Subcutaneous adipose tissue (tissue), 4 donors: ENCODE results near the gene GULP1. TPM values are rescaled to one million over a fixed set of nuclear protein-coding genes. Genes with fewer than 3 reads are reported as not detected.

Experiments used
- total RNA-seq, 4 donors: library from RNA; depleted of rRNA; stranded (reverse); fragments of >200 nt; gene quantifications; one replicate each; pipeline ENCODE4 v1.1.0, GENCODE V29; 2016
- TF ChIP-seq, protein P1 (sequence below): fragments of 450-650 bp; IDR thresholded peaks from one replicate; pipeline ENCODE4 v1.5.1; 2016; ENCODE audit warnings: low read depth, mild to moderate bottlenecking, control low read depth, antibody characterized with exemption, moderate library complexity

Gene GULP1
- total RNA-seq, 4 donors from 2014 or later, result 13.3 to 42.2 (median 30.3) TPM

DNA sequence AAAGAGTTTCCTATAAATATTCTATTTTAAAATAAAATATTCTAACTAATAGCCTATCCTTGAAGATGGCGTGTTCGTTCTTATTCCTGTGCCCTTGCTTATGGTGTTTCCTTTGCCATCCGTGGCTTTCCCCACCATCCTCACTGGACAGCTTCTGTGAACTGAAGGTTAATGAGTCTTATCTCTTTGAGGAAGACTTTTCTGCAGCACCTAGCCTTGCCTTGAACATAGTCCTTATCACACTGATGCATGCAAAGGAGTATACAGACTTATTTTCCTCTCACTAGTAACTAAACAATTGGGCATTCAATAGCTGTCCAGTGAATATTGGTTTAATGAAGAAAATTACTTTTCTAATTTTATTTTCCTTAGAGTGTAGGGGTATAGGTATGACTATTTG lies 88.1 kb downstream of the GULP1 start:
- TF ChIP-seq, protein P1, sequence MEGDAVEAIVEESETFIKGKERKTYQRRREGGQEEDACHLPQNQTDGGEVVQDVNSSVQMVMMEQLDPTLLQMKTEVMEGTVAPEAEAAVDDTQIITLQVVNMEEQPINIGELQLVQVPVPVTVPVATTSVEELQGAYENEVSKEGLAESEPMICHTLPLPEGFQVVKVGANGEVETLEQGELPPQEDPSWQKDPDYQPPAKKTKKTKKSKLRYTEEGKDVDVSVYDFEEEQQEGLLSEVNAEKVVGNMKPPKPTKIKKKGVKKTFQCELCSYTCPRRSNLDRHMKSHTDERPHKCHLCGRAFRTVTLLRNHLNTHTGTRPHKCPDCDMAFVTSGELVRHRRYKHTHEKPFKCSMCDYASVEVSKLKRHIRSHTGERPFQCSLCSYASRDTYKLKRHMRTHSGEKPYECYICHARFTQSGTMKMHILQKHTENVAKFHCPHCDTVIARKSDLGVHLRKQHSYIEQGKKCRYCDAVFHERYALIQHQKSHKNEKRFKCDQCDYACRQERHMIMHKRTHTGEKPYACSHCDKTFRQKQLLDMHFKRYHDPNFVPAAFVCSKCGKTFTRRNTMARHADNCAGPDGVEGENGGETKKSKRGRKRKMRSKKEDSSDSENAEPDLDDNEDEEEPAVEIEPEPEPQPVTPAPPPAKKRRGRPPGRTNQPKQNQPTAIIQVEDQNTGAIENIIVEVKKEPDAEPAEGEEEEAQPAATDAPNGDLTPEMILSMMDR, result no peak

DNA sequence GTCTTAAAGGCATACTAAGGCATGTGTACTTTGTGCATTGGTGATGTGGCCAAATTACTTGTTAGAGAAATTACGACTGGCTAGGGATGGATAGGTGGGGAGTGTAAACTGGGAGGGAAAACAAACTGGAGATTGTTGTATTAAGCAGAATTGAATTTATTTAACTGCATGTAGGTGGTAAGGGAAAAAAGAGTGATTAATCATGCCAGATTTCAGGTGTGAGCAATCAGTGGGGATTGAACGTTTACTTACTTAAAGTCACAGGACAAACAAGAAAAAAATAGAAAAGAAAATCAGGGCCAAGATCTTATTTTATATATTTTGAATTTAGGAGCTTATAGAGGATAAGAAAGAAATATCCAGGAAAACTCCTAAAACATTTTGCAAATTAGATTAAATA lies 88.6 kb downstream of the GULP1 start:
- TF ChIP-seq, protein P1, result no peak

DNA sequence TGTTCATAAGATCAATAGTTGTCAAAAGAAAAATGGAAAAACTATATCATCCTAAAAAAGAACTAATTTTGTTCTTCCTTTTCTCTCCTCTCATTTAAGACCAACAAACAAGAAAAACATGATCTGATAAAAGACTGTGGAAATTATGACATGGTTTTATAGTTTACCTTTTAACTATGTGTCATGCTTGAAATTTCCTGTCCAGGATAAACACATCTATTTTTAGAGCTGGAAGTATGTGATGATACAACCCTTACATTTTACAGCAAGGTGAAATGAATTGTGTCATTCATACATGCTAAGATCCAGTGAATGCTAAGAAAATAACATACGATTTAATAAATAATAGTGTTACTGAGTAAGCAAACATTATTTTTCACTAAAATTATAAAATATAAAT lies 89.9 kb downstream of the GULP1 start:
- TF ChIP-seq, protein P1, result no peak

DNA sequence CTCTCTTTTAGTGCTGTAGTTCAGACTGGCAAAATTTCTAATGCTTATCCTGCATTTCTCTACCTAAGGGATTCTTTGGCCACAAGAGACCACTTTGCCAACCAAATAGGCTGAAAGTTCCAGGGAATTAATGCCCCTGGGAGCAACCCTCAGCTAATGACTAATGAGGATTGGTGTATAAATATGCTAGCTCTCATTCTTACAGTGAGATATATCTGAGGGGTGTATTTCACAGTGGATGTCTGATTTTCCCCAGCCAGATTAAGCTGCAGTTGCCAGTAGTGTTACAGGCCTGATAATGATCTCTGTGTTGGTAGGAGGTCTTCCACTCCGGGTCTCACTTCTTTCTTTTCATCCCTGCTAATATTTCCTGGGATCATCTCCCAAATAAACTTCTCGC lies 90.4 kb downstream of the GULP1 start:
- TF ChIP-seq, protein P1, result no peak

DNA sequence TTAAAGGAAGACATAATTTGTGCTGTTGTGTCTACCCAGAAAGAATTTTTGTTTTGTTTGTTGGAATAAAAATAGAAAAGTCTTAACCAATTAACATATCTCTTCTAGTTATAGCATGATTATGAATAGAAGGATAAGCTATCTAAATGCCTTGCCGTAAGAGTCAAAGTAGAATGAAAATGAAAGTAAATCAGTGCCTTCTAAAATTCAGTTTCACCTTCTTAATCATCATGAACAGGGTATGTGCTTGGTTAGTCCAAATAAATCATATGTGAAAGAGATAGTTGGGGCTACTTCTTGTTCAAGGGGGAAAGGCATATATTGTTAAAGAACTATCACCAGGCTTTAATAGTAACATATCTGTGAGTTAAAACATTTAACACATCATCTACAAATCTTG lies 91.5 kb downstream of the GULP1 start:
- TF ChIP-seq, protein P1, result no peak

DNA sequence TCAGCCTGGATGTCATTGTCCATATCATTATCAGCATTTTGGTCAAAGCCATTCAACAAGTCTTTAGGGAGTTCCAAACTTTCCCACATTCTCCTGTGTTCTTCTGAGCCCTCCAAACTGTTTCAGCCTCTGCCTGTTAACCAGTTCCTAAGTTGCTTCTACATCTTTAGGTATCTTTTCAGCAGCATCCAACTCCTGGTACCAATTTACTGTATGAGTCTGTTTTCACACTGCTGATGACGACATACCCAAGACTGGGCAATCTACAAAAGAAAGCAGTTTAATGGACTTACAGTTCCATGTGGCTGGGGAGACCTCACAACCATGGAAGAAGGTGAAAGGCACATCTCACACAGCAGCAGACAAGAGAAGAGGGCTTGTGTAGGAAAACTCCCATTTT lies 94.2 kb downstream of the GULP1 start:
- TF ChIP-seq, protein P1, result no peak

DNA sequence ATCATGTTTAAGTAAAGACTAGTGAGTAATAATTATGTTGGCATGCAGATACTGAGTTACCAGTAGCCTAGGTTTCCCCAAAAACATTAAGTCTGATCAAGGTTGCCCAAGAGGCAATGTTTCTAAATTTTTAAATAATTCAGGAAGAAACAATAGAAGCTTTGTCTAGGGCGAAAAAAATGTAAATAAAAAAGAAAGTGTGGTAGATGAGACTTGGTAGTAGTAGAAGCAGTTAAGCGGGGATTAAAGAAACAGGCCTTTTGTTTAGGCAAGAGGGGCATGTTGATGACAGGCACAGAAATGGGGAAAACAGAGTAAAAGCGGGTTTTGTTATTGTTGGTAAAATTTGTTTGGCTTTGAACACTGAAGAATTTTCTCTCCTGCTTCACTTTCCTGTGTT lies 97.2 kb downstream of the GULP1 start:
- TF ChIP-seq, protein P1, result no peak
